GM19468 (cell line): ENCODE measurements around the gene SLC22A12.
"Not testable (repeated sequence)": the region's sequence is repeated elsewhere in the genome, so short reads cannot be mapped to it uniquely, and the experiment has no call there.

ENCODE experiments used
- ATAC-seq: cut with Tn5 transposase; IDR thresholded peaks from one replicate; pipeline ENCODE4 v1.9.1; 2021; ENCODE audit warnings: mild to moderate bottlenecking, moderate library complexity, moderate number of reproducible peaks; ENCODE audit not compliant: unreplicated experiment; ENCODE audit errors: extremely low read depth

Gene SLC22A12

DNA sequence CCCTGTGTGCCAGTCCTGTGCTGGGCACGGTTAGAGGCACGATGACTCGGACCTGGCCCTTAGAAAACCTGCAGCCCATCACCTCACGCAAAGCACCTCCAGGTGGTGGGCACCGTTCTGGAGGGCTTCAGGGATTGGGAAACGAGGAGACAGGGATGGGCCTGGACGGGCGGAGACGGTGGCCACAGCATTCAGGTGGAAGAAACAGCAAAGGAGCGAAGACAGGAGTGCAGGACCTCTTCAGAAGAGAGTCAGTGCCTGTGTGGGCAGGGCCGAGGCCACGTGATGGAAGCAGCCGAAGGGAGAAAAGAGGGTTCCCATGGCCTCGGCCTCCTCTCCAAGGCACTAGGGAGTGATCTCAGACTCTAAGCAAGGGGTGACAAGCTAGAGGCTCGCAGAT lies 8.1 kb upstream of the SLC22A12 start:
- ATAC-seq = no peak

DNA sequence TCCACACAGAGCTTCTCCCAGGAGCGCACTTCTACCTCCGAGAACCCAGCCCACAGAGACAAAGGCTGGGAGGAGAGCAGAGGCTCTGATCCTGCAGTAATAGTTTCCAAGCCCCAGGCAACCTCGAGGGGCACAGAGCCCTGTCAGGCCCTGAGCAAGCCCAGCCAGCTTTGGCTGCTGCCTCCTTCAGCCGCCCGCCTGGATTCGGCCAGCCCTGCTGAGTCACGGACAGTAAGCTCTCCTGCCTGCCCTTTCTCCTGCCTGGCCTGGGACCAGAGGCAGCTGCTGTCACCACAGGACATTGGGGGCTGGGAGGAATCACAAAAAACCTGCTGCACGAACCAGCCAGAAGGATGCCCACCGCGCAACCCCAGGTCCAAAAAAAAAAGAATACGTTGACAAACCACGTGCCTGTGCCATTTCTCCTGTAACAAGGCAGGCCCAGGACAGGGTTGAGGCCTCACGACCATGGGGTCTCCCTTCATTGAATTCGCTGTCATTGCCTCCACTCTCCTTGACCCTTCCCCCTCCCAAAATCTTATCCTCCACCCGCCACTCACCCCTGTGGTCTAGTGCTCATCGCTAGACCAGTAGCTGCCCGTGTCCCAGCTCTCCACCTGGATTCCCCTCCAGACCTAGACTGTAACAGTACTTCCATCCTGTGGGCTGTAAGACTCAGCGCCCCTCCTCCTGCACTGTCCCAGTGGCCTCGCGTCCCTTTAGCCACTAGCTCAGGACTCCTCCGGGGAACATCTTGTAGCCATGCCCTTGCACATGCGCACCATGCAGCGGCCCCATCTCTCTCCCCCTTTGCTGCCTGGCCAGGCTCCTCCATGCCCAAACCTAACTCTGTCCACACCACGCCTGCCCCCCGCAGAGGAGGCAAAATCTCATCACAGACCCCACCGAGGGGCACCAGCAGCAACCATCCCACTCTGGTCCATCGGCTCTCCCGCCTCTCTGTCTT lies 7.4 kb upstream of the SLC22A12 start:
- no peak for ATAC-seq

DNA sequence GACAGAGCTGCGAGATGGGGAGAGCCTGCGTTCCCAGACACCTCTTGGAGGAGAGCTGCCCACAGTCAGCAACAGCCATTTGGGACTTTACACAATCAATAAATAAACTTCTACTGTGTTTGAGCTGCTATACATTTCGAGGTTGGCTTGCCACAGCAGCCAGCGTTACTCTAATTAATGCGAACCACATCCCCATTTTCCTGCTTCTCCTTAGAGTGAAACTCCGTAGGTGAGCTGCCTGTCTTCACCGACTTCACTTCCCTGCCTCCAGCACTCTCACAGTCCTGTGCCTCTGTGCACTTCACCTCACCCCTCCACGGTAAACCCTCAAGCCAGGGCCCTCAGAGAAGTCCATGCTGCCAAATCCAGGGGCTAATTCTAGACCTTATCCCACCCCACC lies 5.9 kb upstream of the SLC22A12 start:
- no peak for ATAC-seq

DNA sequence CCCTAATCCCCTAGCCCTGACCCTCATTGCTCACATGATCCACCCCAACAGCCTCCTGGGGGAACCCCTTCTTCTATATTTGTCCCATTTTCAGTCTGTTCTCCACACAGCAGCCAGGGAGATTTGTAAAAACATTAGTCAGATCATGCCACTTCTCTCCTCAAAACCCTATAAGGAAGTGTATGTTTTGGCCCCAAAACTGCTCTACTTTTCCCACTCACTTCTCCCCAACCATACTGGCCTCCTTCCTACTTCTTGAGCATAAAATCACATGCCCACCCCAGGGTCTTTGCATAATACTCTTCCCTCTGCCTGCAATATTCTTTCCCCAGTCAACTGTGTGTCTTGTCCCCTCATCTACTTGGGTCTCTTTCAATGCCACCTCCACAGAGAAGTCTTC lies 4.7 kb upstream of the SLC22A12 start:
- ATAC-seq = no peak

DNA sequence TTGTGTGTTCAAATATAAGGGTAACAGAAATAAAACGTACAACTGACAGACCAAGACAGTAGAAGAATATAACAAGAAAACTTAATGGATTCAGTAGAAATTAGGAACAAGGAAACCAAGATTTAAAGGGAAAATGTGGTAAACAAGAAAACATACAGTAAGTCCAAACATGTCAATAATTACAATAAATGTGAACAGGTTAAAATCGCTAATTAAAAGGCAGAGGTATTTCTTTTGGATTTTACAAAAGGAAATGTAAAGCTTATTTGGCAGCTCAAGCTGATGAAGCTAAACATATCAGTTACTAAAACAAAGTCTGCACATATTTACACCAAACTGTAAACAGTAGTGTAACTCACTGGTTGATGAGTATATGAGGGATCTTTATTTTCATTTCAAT lies 2.3 kb upstream of the SLC22A12 start:
- ATAC-seq = no peak

DNA sequence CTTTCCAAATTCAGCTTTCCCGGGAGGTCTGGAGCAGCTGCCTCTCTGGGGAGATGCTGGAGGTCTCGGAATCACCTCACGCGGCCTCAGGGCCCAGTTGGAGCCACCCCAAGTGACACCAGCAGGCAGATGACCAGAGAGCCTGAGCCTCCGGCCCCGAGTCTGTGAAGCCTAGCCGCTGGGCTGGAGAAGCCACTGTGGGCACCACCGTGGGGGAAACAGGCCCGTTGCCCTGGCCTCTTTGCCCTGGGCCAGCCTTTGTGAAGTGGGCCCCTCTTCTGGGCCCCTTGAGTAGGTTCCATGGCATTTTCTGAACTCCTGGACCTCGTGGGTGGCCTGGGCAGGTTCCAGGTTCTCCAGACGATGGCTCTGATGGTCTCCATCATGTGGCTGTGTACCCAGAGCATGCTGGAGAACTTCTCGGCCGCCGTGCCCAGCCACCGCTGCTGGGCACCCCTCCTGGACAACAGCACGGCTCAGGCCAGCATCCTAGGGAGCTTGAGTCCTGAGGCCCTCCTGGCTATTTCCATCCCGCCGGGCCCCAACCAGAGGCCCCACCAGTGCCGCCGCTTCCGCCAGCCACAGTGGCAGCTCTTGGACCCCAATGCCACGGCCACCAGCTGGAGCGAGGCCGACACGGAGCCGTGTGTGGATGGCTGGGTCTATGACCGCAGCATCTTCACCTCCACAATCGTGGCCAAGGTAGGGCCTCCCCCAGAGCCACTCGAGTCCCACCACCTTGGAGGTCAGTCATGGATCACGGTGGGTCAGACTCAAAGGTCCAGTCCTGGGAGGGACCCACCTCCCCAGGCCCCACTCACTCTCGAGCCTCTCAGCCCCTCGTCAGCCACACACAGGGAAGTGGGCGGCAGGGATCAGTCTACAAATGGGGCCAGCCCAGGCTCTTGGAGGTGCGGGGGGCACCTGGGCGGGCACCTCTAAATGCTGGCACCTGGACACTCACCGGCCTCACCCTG lies 525 bp downstream of the SLC22A12 start:
- ATAC-seq = no peak

DNA sequence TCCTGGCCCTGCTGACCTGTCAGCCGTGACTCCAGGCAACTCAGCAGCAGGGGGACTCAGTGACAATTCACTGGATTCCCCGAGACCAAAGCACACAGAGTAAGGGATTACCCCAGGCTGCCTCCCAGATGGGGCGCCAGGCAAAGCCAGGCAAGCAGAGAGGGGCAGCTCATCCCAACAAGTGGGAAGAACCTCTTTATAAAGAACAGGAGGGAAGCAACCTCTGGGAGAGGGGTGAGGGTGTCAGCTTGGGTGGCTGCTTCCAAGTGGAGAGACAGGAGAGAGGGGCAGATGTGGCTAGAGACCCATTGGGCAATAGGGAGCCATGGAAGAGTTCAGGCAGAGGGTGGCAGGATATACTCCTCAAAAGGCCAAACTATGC lies 1.2 kb downstream of the SLC22A12 start:
- ATAC-seq = no peak

DNA sequence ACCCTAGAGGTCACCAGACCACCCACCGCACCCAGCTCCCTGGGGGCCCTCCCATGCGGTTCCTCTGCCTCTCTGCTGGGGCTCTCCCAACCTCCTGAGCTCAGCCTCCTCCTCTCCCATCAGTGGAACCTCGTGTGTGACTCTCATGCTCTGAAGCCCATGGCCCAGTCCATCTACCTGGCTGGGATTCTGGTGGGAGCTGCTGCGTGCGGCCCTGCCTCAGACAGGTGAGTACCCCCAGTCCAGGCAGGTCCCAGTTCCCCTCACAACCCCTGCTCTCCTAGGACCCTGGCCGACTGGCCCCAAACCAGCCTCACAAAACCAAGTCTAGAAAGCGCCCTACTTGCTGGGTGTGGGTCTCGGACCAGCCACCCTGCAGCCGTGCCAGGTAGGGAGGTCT lies 1.6 kb downstream of the SLC22A12 start:
- no peak for ATAC-seq

DNA sequence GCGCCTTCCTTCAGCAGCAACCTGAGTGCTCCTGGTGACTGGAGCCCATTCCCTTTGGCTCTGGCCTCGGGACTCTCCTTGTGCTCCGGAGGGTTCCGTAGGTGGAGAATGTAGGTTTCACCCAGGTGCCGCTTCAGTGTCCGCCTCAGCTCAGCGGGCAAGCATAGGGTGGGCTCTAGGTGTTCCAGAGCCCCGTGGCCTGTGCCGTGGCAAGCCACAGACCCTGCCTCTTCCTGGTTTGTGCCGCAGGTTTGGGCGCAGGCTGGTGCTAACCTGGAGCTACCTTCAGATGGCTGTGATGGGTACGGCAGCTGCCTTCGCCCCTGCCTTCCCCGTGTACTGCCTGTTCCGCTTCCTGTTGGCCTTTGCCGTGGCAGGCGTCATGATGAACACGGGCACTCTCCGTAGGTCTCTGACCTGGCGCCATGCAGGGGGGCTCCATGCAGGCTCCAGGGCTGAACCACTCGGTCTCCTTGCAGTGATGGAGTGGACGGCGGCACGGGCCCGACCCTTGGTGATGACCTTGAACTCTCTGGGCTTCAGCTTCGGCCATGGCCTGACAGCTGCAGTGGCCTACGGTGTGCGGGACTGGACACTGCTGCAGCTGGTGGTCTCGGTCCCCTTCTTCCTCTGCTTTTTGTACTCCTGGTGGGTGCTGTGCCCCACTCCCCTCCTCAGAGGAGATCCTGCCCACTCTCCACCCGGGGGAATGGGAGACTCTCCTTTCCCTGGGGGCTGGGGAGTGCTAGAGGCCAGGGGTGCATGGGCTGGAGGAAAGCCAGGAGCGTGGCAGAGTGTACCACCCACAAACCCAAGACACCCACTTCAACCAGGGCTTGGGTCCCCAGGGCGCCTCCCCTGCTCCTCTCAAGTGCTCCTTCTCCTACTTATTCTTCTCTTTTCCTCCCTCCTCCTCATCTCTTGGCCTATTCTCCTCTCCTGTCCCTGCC lies 2.4 kb downstream of the SLC22A12 start:
- ATAC-seq = no peak

DNA sequence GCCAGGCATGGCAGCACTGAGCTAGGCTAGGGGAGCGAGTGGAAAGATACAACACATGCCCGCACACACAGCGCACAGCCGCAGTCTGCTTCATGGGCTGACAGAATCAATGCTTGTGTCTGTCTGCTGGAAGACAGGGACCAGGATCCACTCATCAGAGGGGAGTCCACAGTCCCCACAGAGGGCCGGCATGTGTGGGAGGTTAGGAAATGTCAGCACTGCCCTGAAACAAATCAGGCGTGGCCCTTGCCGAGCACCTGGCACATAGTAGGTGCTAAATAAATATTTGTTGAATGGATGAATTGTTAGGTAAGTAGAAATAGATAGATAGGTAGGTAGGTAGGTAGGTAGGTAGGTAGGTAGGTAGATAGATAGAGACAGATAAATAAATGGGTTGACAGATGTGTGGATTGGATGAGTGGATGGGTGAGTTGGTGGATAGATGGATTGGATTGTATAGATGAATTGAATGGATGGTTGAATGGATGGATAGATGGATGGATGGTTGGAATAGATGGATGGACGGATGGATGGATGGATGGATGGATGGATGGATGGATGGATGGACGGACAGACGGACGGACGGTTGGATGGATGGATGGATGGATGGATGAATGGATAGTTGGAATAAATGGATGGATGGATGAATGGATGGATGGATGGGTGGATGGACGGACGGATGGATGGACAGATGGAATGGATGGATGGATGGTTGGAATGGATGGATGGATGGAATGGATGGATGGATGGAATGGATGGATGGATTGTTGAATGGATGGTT lies 3.3 kb downstream of the SLC22A12 start:
- ATAC-seq = no peak

DNA sequence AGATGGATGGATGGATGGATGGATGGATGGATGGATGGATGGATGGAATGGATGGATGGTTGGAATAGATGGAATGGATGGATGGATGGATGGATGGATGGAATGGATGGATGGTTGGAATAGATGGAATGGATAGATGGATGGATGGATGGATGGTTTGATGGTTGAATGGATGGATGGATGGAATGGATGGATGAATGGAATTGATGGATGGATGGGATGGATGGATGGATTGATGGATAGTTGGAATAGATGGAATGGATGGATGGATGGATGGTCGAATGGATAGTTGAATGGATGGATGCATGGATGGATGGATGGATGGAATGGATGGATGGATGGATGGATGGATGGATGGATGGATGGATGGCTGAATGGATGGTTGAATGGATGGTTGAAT lies 4.9 kb downstream of the SLC22A12 start:
- not testable (repeated sequence) for ATAC-seq

DNA sequence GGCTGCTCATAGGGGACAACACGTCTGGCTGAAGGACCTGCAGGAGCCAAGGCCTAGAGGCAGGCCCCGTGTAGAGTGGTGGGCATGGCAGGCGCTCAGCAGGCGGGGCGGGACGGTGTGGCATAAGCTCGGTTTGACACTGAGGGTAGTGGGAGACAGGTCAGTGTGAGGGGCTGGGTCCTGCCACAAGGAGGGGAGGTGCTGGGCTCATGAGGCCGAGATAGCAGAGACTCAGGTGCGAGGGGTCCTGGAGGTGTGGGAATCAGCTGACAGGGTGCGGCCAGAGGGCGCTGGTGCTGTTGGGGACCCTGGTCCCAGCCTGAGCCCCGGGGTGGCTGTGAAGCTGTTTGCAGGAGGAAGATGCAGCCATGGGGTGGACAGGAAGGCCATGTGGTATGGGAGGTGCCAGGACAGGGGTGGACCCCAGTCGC lies 6.7 kb downstream of the SLC22A12 start:
- ATAC-seq = no peak

DNA sequence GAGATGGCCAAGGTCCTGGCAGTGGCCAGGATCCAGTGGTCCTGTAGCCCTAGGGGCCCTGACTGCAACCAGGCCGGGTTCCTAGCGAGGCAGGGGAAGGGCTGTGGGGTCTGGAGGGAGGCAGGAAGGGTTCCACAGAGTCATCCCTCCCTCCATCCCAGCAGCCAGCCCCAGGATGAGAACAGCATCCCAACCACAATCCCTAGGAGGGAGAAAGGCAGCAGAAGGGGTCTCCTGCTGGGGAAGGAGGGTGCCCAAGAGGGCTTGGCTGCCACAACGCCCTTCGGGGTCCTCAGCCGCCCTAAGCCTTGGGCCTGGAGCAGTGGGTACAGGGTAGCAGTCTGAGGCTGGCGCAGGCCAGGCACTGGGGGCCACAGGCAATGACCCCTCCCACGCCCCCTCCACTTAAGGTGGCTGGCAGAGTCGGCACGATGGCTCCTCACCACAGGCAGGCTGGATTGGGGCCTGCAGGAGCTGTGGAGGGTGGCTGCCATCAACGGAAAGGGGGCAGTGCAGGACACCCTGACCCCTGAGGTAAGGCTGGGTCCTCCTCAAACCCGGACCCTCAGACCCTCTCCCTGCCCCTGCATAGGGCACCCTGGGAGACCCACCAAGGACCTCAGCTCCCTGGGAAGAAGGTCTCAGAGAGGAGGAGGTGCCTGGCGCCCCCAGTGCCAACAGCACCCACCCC lies 7.2 kb downstream of the SLC22A12 start:
- ATAC-seq = no peak

DNA sequence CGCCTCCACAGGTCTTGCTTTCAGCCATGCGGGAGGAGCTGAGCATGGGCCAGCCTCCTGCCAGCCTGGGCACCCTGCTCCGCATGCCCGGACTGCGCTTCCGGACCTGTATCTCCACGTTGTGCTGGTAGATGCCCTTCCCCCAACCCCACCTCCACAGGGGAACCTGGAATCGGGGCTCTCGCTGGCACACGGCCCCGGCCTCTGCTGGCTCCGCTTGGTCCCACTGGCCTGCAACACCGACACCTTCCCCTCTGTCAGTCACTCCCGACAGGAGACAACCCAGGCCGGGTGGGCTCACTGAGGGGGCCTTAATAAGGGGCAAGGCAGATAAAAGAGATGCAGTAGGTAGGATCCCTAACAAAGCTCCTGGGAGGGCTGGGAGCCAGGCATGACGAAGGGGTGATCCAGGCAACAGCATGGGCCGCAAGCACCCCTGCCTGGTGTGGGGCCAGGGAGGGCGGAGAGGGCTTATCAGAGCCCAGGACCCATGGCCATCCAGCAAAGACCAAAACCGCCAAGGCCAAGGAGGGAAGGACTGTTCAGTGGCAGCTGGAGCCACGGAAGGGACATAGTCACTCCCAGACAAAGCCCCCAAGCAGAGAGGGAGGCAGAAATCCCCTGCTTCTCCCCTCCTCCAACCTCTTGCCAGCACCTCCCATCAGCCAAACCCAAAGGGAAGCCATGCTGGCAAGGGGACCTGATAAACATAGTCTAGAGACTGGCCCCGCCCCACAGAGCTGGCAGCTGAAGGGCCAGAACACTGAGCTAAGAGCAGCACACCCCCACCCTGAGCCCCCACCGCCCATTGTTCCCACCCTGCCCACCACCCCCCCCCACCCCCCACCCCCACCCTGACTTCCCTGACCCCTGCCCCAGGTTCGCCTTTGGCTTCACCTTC lies 8.0 kb downstream of the SLC22A12 start:
- no peak for ATAC-seq

DNA sequence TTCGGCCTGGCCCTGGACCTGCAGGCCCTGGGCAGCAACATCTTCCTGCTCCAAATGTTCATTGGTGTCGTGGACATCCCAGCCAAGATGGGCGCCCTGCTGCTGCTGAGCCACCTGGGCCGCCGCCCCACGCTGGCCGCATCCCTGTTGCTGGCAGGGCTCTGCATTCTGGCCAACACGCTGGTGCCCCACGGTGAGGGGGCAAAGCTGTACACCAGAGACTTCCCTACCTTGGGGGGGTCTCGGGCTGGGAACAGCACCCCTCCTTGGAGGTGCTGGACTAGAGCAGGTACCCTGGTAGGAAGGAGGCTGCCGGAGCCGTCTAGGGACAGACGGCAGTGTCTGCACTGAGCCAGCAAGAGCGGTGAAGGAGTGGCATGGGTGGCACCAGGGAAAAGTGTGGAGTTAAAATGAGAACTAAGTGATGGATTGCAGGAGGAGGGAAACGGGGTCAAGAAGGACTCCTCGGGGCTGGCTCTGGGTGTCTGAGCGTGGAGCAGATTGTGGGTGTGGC lies 8.7 kb downstream of the SLC22A12 start:
- no peak for ATAC-seq

DNA sequence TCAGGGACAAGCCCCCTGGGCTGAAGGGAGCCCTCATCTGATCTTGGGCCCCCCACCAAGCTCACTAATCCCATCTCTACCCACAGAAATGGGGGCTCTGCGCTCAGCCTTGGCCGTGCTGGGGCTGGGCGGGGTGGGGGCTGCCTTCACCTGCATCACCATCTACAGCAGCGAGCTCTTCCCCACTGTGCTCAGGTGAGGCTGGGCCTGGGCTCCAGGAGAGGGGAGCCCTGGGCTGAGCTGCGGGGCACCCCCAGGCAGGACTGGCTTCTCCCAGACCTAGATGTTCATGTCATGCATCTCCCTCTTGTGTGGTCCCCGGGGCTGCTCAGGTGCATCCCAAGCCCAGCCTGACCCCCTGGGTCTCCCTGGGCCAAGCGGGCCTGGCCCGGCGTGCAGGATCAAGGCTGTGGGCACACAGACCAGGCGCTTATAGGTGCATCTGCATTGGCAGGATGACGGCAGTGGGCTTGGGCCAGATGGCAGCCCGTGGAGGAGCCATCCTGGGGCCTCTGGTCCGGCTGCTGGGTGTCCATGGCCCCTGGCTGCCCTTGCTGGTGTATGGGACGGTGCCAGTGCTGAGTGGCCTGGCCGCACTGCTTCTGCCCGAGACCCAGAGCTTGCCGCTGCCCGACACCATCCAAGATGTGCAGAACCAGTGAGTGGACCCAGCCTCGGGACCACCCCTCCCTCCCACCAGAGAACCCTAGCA lies 9.4 kb downstream of the SLC22A12 start:
- ATAC-seq = no peak
